H1 (cell line): ENCODE results near the gene TK2. TPM values are rescaled to one million over a fixed set of nuclear protein-coding genes. Genes with fewer than 3 reads are reported as not detected.

Source experiments
- CTCF ChIA-PET: fragments of 300-600 bp; sonication (Branson Sonifier 250); formaldehyde crosslinking; loops from one replicate; lab custom pipeline; 2021; ENCODE audit not compliant: partially characterized antibody; lab: Charles Lee
- POLR2A ChIA-PET: fragments of 300-600 bp; sonication (Branson Sonifier 250); formaldehyde crosslinking; loops from one replicate; lab custom pipeline; 2021; ENCODE audit warnings: inconsistent platforms; ENCODE audit not compliant: partially characterized antibody; lab: Charles Lee
- DNase-seq, 2 experiments: peaks; one replicate each; pipeline versions ENCODE4 v3.0.0 to v3.0.0-alpha.2; 2010 to 2022; ENCODE audit warnings: low spot score in 2 of 2, low read depth in 1 of 2, mixed read lengths in 1 of 2
- FAIRE-seq: peaks from 2 replicates; lab custom pipeline; 2011; peaks lifted over from hg19 to GRCh38; lab: Jason Lieb, UNC
- H2AFZ ChIP-seq: 2 replicates; pipeline ENCODE4 v1.8.1; 2012; ENCODE audit warnings: low read length, inconsistent platforms
- H2AK5ac ChIP-seq: 2 replicates; pipeline ENCODE4 v1.6.1; 2013; ENCODE audit warnings: low read depth, low read length
- H2BK120ac ChIP-seq: replicated peaks from 2 replicates; pipeline ENCODE3; 2013; ENCODE audit warnings: low read depth, low read length, inconsistent platforms
- H2BK12ac ChIP-seq: 2 replicates; pipeline ENCODE4 v1.6.1; 2013; ENCODE audit warnings: low read depth, low read length
- H2BK15ac ChIP-seq: 2 replicates; pipeline ENCODE4 v1.6.1; 2013; ENCODE audit warnings: low read length
- H2BK20ac ChIP-seq: 2 replicates; pipeline ENCODE4 v1.6.1; 2013; ENCODE audit warnings: low read length
- H2BK5ac ChIP-seq: 2 replicates; pipeline ENCODE4 v1.6.1; 2013; ENCODE audit warnings: low read depth, low read length
- H3K14ac ChIP-seq: 2 replicates; pipeline ENCODE4 v1.6.1; 2013; ENCODE audit warnings: inconsistent platforms; ENCODE audit not compliant: insufficient read length
- H3K18ac ChIP-seq: 2 replicates; pipeline ENCODE4 v1.6.1; 2013; ENCODE audit warnings: low read length; ENCODE audit errors: extremely low read depth
- H3K23ac ChIP-seq: 2 replicates; pipeline ENCODE4 v1.6.1; 2013; ENCODE audit warnings: inconsistent platforms; ENCODE audit not compliant: insufficient read length
- H3K23me2 ChIP-seq: 2 replicates; pipeline ENCODE4 v1.6.1; 2013; ENCODE audit warnings: low read depth, low read length
- H3K27ac ChIP-seq: 2 replicates; pipeline ENCODE4 v1.6.1; 2011; ENCODE audit warnings: low read depth, low read length, inconsistent platforms
- H3K27me3 ChIP-seq, 4 experiments: replicated peaks in 1 of 4; 1 replicate in 1 of 4; 2 replicates in 3 of 4; pipeline versions ENCODE4 v1.6.1 to v1.8.1; 2011 to 2013; ENCODE audit warnings: low read length in 3 of 4, mild to moderate bottlenecking in 3 of 4, inconsistent platforms in 2 of 4, mixed read lengths in 2 of 4, moderate library complexity in 1 of 4; ENCODE audit not compliant: control insufficient read depth in 3 of 4, insufficient read depth in 3 of 4; ENCODE audit errors: extremely low read depth in 1 of 4
- H3K36me3 ChIP-seq, 4 experiments: 2 replicates each; pipeline versions ENCODE4 v1.6.1 to v1.8.1; 2011 to 2013; ENCODE audit warnings: mild to moderate bottlenecking in 4 of 4, low read length in 3 of 4, moderate library complexity in 2 of 4, control low read depth in 1 of 4, inconsistent platforms in 1 of 4; ENCODE audit not compliant: insufficient read depth in 4 of 4, control insufficient read depth in 2 of 4
- H3K4ac ChIP-seq: replicated peaks from 2 replicates; pipeline ENCODE3; 2013; ENCODE audit warnings: low read length, low read depth, mixed read lengths, inconsistent platforms; ENCODE audit not compliant: insufficient read length
- H3K4me1 ChIP-seq, 4 experiments: replicated peaks in 1 of 4; 1 replicate in 1 of 4; 2 replicates in 3 of 4; pipeline versions ENCODE4 v1.6.1 to v1.8.1; 2011 to 2013; ENCODE audit warnings: low read length in 3 of 4, inconsistent platforms in 2 of 4, mixed read lengths in 1 of 4; ENCODE audit not compliant: insufficient read depth in 4 of 4, control insufficient read depth in 3 of 4
- H3K4me2 ChIP-seq, 2 experiments: 2 replicates each; pipeline versions ENCODE4 v1.6.1 to v1.8.1; 2011 to 2013; ENCODE audit warnings: low read depth in 2 of 2, low read length in 2 of 2, control low read depth in 1 of 2, inconsistent platforms in 1 of 2, mild to moderate bottlenecking in 1 of 2; ENCODE audit not compliant: insufficient read depth in 1 of 2
- H3K4me3 ChIP-seq, 4 experiments: fragments of 200-600, 300-600 bp in 1 of 4; sonication (generic), shearing (Covaris generic), sonication (Bioruptor Twin) in 1 of 4; 2 replicates each; pipeline versions ENCODE4 v1.5.1 to v1.8.1; 2011 to 2016; ENCODE audit warnings: low read length in 4 of 4, low read depth in 3 of 4, control low read depth in 2 of 4, inconsistent platforms in 2 of 4, mild to moderate bottlenecking in 2 of 4, mixed read lengths in 1 of 4, moderate library complexity in 1 of 4; ENCODE audit not compliant: insufficient read depth in 2 of 4; ENCODE audit errors: extremely low read depth in 1 of 4
- H3K56ac ChIP-seq: replicated peaks from 2 replicates; pipeline ENCODE3; 2013; ENCODE audit warnings: low read depth, mild to moderate bottlenecking, mixed read lengths, low read length, inconsistent platforms; ENCODE audit not compliant: insufficient read length
- H3K79me1 ChIP-seq: 2 replicates; pipeline ENCODE4 v1.6.1; 2013; ENCODE audit warnings: low read depth, low read length, control low read depth
- H3K79me2 ChIP-seq, 2 experiments: 2 replicates each; pipeline versions ENCODE4 v1.6.1 to v1.8.1; 2012 to 2013; ENCODE audit warnings: low read length in 2 of 2, mild to moderate bottlenecking in 2 of 2, inconsistent platforms in 1 of 2; ENCODE audit not compliant: insufficient read depth in 2 of 2, control insufficient read depth in 1 of 2
- H3K9ac ChIP-seq, 4 experiments: replicated peaks in 1 of 4; 1 replicate in 1 of 4; 2 replicates in 3 of 4; pipeline versions ENCODE4 v1.6.1 to v1.8.1; 2011 to 2013; ENCODE audit warnings: low read depth in 3 of 4, low read length in 3 of 4, control low read depth in 2 of 4, mild to moderate bottlenecking in 2 of 4, moderate library complexity in 2 of 4, inconsistent platforms in 1 of 4; ENCODE audit errors: extremely low read depth in 1 of 4
- H3K9me3 ChIP-seq, 2 experiments: 2 replicates each; pipeline versions ENCODE4 v1.6.1 to v1.8.1; 2012 to 2013; ENCODE audit warnings: mild to moderate bottlenecking in 2 of 2, moderate library complexity in 2 of 2, control low read depth in 1 of 2, inconsistent platforms in 1 of 2, low read depth in 1 of 2, low read length in 1 of 2, mixed read lengths in 1 of 2; ENCODE audit not compliant: insufficient read depth in 2 of 2
- H4K20me1 ChIP-seq, 2 experiments: replicated peaks in 1 of 2; 2 replicates each; pipeline versions ENCODE3 to v1.8.1; 2011 to 2013; ENCODE audit warnings: inconsistent platforms in 2 of 2, low read length in 2 of 2, mild to moderate bottlenecking in 1 of 2; ENCODE audit not compliant: insufficient read depth in 2 of 2, control insufficient read depth in 1 of 2
- H4K5ac ChIP-seq: 2 replicates; pipeline ENCODE4 v1.6.1; 2013; ENCODE audit warnings: low read length, low read depth, mixed read lengths, inconsistent platforms; ENCODE audit not compliant: insufficient read length
- H4K8ac ChIP-seq: 2 replicates; pipeline ENCODE4 v1.8.0; 2013; ENCODE audit warnings: mild to moderate bottlenecking, moderate library complexity, low read length, inconsistent platforms; ENCODE audit not compliant: insufficient read depth; ENCODE audit errors: extremely low read depth
- H4K91ac ChIP-seq: replicated peaks from 2 replicates; pipeline ENCODE3; 2013; ENCODE audit warnings: low read length, mixed read lengths, inconsistent platforms; ENCODE audit not compliant: insufficient read length
- ASH2L ChIP-seq: fragments of 200-600, 300-600 bp; sonication (generic); IDR thresholded peaks from one replicate; pipeline ENCODE4 v1.7.1; 2017; ENCODE audit warnings: low read length
- BCL11A ChIP-seq, 2 experiments: IDR thresholded peaks; one replicate each; pipeline ENCODE4 v1.6.1; 2011; ENCODE audit warnings: low read depth in 2 of 2, low read length in 2 of 2, mild to moderate bottlenecking in 2 of 2
- CHD1 ChIP-seq: IDR thresholded peaks from 2 replicates; pipeline ENCODE4 v1.6.1; 2012; ENCODE audit warnings: low read depth, low read length, improper control_type of control experiment
- CREB1 ChIP-seq: IDR thresholded peaks from 2 replicates; pipeline ENCODE4 v1.6.1; 2012; ENCODE audit warnings: inconsistent platforms
- CTBP2 ChIP-seq: IDR thresholded peaks from 2 replicates; pipeline ENCODE4 v1.7.0; 2011; ENCODE audit warnings: borderline replicate concordance, mild to moderate bottlenecking, moderate library complexity, mixed read lengths, low read length; ENCODE audit not compliant: insufficient read depth, insufficient read length
- HDAC6 ChIP-seq: IDR thresholded peaks from one replicate; pipeline ENCODE4 v1.7.1; 2012; ENCODE audit warnings: low read depth, mild to moderate bottlenecking, inconsistent platforms, low read length, moderate library complexity
- JUN ChIP-seq: IDR thresholded peaks from 2 replicates; pipeline ENCODE4 v1.6.1; 2011; ENCODE audit warnings: low read depth, mild to moderate bottlenecking, improper control_type of control experiment, low read length
- MAX ChIP-seq: IDR thresholded peaks from 2 replicates; pipeline ENCODE4 v1.6.1; 2012; ENCODE audit warnings: inconsistent platforms
- NRF1 ChIP-seq: IDR thresholded peaks from 2 replicates; pipeline ENCODE4 v1.6.1; 2011; ENCODE audit warnings: mild to moderate bottlenecking, low read depth, low read length, improper control_type of control experiment
- POLR2A ChIP-seq, 2 experiments: IDR thresholded peaks; 1 replicate in 1 of 2; 2 replicates in 1 of 2; pipeline ENCODE4 v1.6.1; 2011; ENCODE audit warnings: low read depth in 2 of 2, low read length in 2 of 2, mild to moderate bottlenecking in 2 of 2; ENCODE audit errors: control extremely low read depth in 1 of 2
- RBBP5 ChIP-seq: IDR thresholded peaks from 2 replicates; pipeline ENCODE4 v1.7.1; 2012; ENCODE audit warnings: low read depth, mild to moderate bottlenecking, inconsistent platforms, low read length, moderate library complexity, borderline replicate concordance
- RFX5 ChIP-seq: IDR thresholded peaks from 2 replicates; pipeline ENCODE4 v1.6.1; 2011; ENCODE audit warnings: low read depth, low read length, improper control_type of control experiment, borderline replicate concordance
- RNF2 ChIP-seq: fragments of 200-900, 300-1000 bp; sonication (generic); IDR thresholded peaks from 2 replicates; pipeline ENCODE4 v1.7.1; 2016; ENCODE audit warnings: borderline replicate concordance, low read depth, mild to moderate bottlenecking, antibody characterized with exemption, low read length; ENCODE audit not compliant: poor library complexity, severe bottlenecking; ENCODE audit errors: missing control alignments
- SIN3A ChIP-seq, 2 experiments: IDR thresholded peaks in 1 of 2; conservative IDR thresholded peaks in 1 of 2; 2 replicates each; pipeline ENCODE4 v1.6.1; 2011 to 2012; ENCODE audit warnings: low read length in 2 of 2, improper control_type of control experiment in 1 of 2, low read depth in 1 of 2, mild to moderate bottlenecking in 1 of 2
- SIX5 ChIP-seq: IDR thresholded peaks from 2 replicates; pipeline ENCODE4 v1.6.1; 2011; ENCODE audit warnings: mild to moderate bottlenecking, low read depth, low read length
- WGBS, 2 experiments: shearing (Covaris generic) in 1 of 2; methylation state at CpG; one replicate each; pipeline versions ENCODE4 v1.1.6 to v1.1.7; 2013 to 2015; ENCODE audit warnings: low lambda C conversion rate in 2 of 2, mixed read lengths in 2 of 2, inconsistent platforms in 1 of 2, low coverage in 1 of 2, missing lambda C conversion rate in 1 of 2; ENCODE audit not compliant: insufficient replicate concordance in 2 of 2, insufficient coverage in 1 of 2, insufficient read length in 1 of 2; ENCODE audit errors: extremely low coverage in 1 of 2, missing lambda C conversion rate in 1 of 2; 5-methylcytosine and 5-hydroxymethylcytosine counted together
- polyA plus RNA-seq, 7 experiments: library from polyadenylated mRNA; depleted of rRNA in 3 of 7; stranded (reverse) in 5 of 7; unstranded in 2 of 7; fragments of >200 nt in 5 of 7; fragments of 200-250 nt in 2 of 7; gene quantifications; 1 replicate in 5 of 7; 2 replicates in 1 of 7; 4 replicates in 1 of 7; pipeline versions ENCODE4 v1.2.1 to v1.2.3, GENCODE V29; 2011 to 2013; ENCODE audit warnings: missing spikeins in 2 of 7, mixed read lengths in 2 of 7
- total RNA-seq: library from RNA; stranded (reverse); fragmentation: NEBNext Ultra II Directional; extraction: Animal tissue kit (Norgen Biotek cat#: 25700); gene quantifications from 2 replicates; pipeline ENCODE4 v1.2.1, GENCODE V29; 2021

TK2 gene
- total and polyA plus RNA-seq, 2 of the 8 experiments (the other 6 are each of a cell fraction or from before 2014, with no cell fraction given), result 2.7 to 3.6 TPM

GRCh38 chr16:66489385-66489784 lies 60.5 kb downstream of the TK2 start:
- 84% methylated on average over 2 of the region's 2 CpGs; no CpG with 5 or more reads in 1 of the 2 experiments for WGBS, 2 experiments
- no peak overlapping the region for H3K4me2 ChIP-seq
- ChIA-PET CTCF (interaction anchor here (0.6 to 2.4 kb wide), 2 partner anchors 22 to 119 kb away, joined by 3 to 6 read pairs; no protein-coding TSS in a partner anchor), POLR2A (no interaction called here)
- no peaks in the 10 kb centered on the region; a peak in 1 of 7 replicates for H3K4me1 ChIP-seq
- no peaks in the 10 kb centered on the region; the same call in 1 of the 2 replicates for H3K23me2 ChIP-seq
- H2BK20ac ChIP-seq, result no peak overlapping the region
- H3K27ac ChIP-seq, result no peak overlapping the region
- no peak overlapping the region for H4K5ac ChIP-seq
- H4K8ac ChIP-seq, result no peak overlapping the region
- no peak overlapping the region for H3K4ac ChIP-seq
- H3K4me3 ChIP-seq, result no peak overlapping the region
- no peaks in the 10 kb centered on the region; a peak in 1 of 8 replicates for H3K36me3 ChIP-seq
- DNase-seq (no peak), FAIRE-seq (no peak)
- H3K79me1 ChIP-seq, result no peaks in the 10 kb centered on the region
- H2BK120ac ChIP-seq, result no peak overlapping the region
- no peak overlapping the region for H2AK5ac ChIP-seq
- H3K9me3 ChIP-seq, result peaks cover 0 to 5% of the 10 kb centered on the region in 2 experiments; a peak in 1 of 4 replicates
- H4K20me1 ChIP-seq, result no peaks in the 10 kb centered on the region
- H3K14ac ChIP-seq, result no peak overlapping the region
- no peak overlapping the region for H4K91ac ChIP-seq
- no peak overlapping the region for H3K56ac ChIP-seq
- H3K23ac ChIP-seq, result no peak overlapping the region
- no peak overlapping the region for H3K18ac ChIP-seq
- no peak overlapping the region for H2BK12ac ChIP-seq
- H3K9ac ChIP-seq, result no peak overlapping the region
- H2BK5ac ChIP-seq, result no peak overlapping the region
- H3K79me2 ChIP-seq, result no peaks in the 10 kb centered on the region
- no peak overlapping the region for H2AFZ ChIP-seq
- no peak overlapping the region for H2BK15ac ChIP-seq
- no peaks in the 10 kb centered on the region; a peak in 1 of 7 replicates for H3K27me3 ChIP-seq
- TF ChIP-seq SIN3A (conservative IDR thresholded peaks at IDR 0.05 in 1 of 2, IDR thresholded peaks at IDR 0.05 in 1 of 2; ENCODE audit: low read depth in 1 of 2, low read length in 2 of 2) (no peak), JUN (no peak), RBBP5 (no peak), CREB1 (no peak), SIX5 (no peak), HDAC6 (no peak), CTBP2 (no peak), BCL11A (IDR thresholded peaks at IDR 0.05; ENCODE audit: low read depth in 2 of 2, low read length in 2 of 2) (no peak), NRF1 (no peak), CHD1 (no peak), ASH2L (no peak), RNF2 (no peak), MAX (no peak), RFX5 (no peak), POLR2A (IDR thresholded peaks at IDR 0.05; ENCODE audit: control extremely low read depth in 1 of 2, low read depth in 2 of 2, low read length in 2 of 2) (no peak)
